NCI-H69 (cell line): ENCODE measurements around the gene MSH4.
A peak's percentile ranks its signal among the peaks of the same experiment; 100 is the strongest.
"Not testable (repeated sequence)": the region's sequence is repeated elsewhere in the genome, so short reads cannot be mapped to it uniquely, and the experiment has no call there.

ENCODE experiments used
- DNase-seq: peaks from one replicate; lab custom pipeline; 2025; lab: John Stamatoyannopoulos, UW

Gene MSH4

GRCh38 chr1:75797273-75797588 lies 549 bp downstream of the MSH4 start:
- no peak for DNase-seq

GRCh38 chr1:75797606-75798216 lies 1.0 kb downstream of the MSH4 start:
- DNase-seq, result no peak

- not testable (repeated sequence) for DNase-seq
These were observed 4.8 kb downstream of the MSH4 start for GRCh38 chr1:75801480-75801879.

GRCh38 chr1:75808921-75809320 lies 12.2 kb downstream of the MSH4 start:
- DNase-seq, result no peak

GRCh38 chr1:75810113-75810512 lies 13.4 kb downstream of the MSH4 start:
- not testable (repeated sequence) for DNase-seq

- DNase-seq, result no peak
These were observed 14.7 kb downstream of the MSH4 start for GRCh38 chr1:75811211-75811981.

GRCh38 chr1:75812065-75812464 lies 15.4 kb downstream of the MSH4 start:
- no peak for DNase-seq

- DNase-seq, result not testable (repeated sequence)
These were observed 26.9 kb downstream of the MSH4 start for GRCh38 chr1:75823596-75823995.

GRCh38 chr1:75836528-75837100 lies 39.9 kb downstream of the MSH4 start:
- DNase-seq, result peak; percentile 1

- DNase-seq, result no peak
These were observed 41.4 kb downstream of the MSH4 start for GRCh38 chr1:75838079-75838478.

GRCh38 chr1:75841421-75841820 lies 44.7 kb downstream of the MSH4 start:
- no peak for DNase-seq

GRCh38 chr1:75845576-75845975 lies 48.9 kb downstream of the MSH4 start:
- DNase-seq, result no peak

- DNase-seq, result no peak
These were observed 58.3 kb downstream of the MSH4 start for GRCh38 chr1:75855010-75855409.

- DNase-seq, result no peak
These were observed 59.1 kb downstream of the MSH4 start for GRCh38 chr1:75855734-75856133.

- DNase-seq, result peak; percentile 1
These were observed 65.1 kb downstream of the MSH4 start for GRCh38 chr1:75861831-75862230.

- no peak for DNase-seq
These were observed 74.3 kb downstream of the MSH4 start for GRCh38 chr1:75870951-75871350.

GRCh38 chr1:75879985-75880384 lies 83.3 kb downstream of the MSH4 start:
- DNase-seq, result no peak

- DNase-seq, result no peak
These were observed 87.8 kb downstream of the MSH4 start for GRCh38 chr1:75884437-75884836.

GRCh38 chr1:75901371-75901770 lies 104.7 kb downstream of the MSH4 start:
- no peak for DNase-seq

GRCh38 chr1:75908717-75909152 lies 112.1 kb downstream of the MSH4 start:
- peak; percentile 55 for DNase-seq

GRCh38 chr1:75916834-75917233 lies 120.2 kb downstream of the MSH4 start:
- no peak for DNase-seq

- no peak for DNase-seq
These were observed 126.0 kb downstream of the MSH4 start for GRCh38 chr1:75922698-75923097.

GRCh38 chr1:75932304-75932703 lies 135.6 kb downstream of the MSH4 start, which contains the start of gene ASB17:
Gene ASB17 (minus strand): TSS chr1:75932404. CDS start chr1:75932291, 113 bp downstream.
- DNase-seq, result no peak
